ENCODE data around the gene DHRS3.

Gene DHRS3

GRCh38 chr1:12542616-12543592 lies 75.1 kb downstream of the DHRS3 start:
- no peaks in the 10 kb centered on the region for H3K36me3 ChIP-seq (ENCODE audit: control insufficient read depth in 1 of 2, insufficient read depth in 2 of 2, low read depth in 1 of 2, low read length in 2 of 2)
- no peak for DNase-seq
- WGBS, result 97% methylated on average over 5 of the region's 9 CpGs

GRCh38 chr1:12542138-12542465 lies 75.9 kb downstream of the DHRS3 start:
- no peak overlapping the region for H3K4me2 ChIP-seq (ENCODE audit: low read length, poor library complexity, severe bottlenecking)
- no peak overlapping the region for H3K9ac ChIP-seq (ENCODE audit: low read length)
- H3K4me1 ChIP-seq (ENCODE audit: control insufficient read depth, insufficient read depth, low read depth, low read length), result peaks cover 20% of the 10 kb centered on the region
- no peak overlapping the region for H2AK5ac ChIP-seq (ENCODE audit: low read length, severe bottlenecking)
- H2AFZ ChIP-seq (ENCODE audit: low read depth, low read length), result no peak overlapping the region
- no peak overlapping the region for H3K4ac ChIP-seq (ENCODE audit: low read depth in 1 of 2, low read length in 2 of 2)
- no peaks in the 10 kb centered on the region for H3K36me3 ChIP-seq (ENCODE audit: control insufficient read depth in 1 of 2, insufficient read depth in 2 of 2, low read depth in 1 of 2, low read length in 2 of 2)
- H2BK12ac ChIP-seq (ENCODE audit: low read length in 2 of 2), result no peak overlapping the region
- peak overlapping the region; percentile 65 for H4K91ac ChIP-seq (ENCODE audit: low read length)
- no peak for DNase-seq
- no peak overlapping the region for H4K8ac ChIP-seq (ENCODE audit: low read length)
- no peak overlapping the region for H3K18ac ChIP-seq (ENCODE audit: low read depth in 1 of 2, low read length in 2 of 2)
- H3K9me3 ChIP-seq (ENCODE audit: control insufficient read depth, low read length), result no peaks in the 10 kb centered on the region
- 95% methylated on average over 9 of the region's 9 CpGs for WGBS
- H2BK15ac ChIP-seq (ENCODE audit: low read depth, poor library complexity, severe bottlenecking), result no peak overlapping the region
- H2BK5ac ChIP-seq (ENCODE audit: low read depth, low read length, poor library complexity, severe bottlenecking), result no peak overlapping the region
- H2BK120ac ChIP-seq (ENCODE audit: low read depth, low read length), result no peak overlapping the region
- no peak overlapping the region for H3K23ac ChIP-seq (ENCODE audit: low read length in 2 of 2)
- no peak overlapping the region for H3K14ac ChIP-seq (ENCODE audit: low read length in 2 of 2)
- H3K79me1 ChIP-seq (replicated peaks; ENCODE audit: low read length, poor library complexity, severe bottlenecking), result no peaks in the 10 kb centered on the region
- H3K27ac ChIP-seq (ENCODE audit: low read length, poor library complexity, severe bottlenecking), result no peak overlapping the region
- peaks cover 0 to 53% of the 10 kb centered on the region in 2 experiments for H3K27me3 ChIP-seq (ENCODE audit: control insufficient read depth in 1 of 2, insufficient read depth in 1 of 2, low read length in 2 of 2)
- no peak overlapping the region for H3K4me3 ChIP-seq (ENCODE audit: insufficient read depth in 1 of 2, low read depth in 1 of 2, low read length in 2 of 2)

More at GRCh38 chr1:12542616-12543592, 75.1 kb downstream of the DHRS3 start:
- Histone ChIP-seq H3K4me2 (ENCODE audit: low read length, poor library complexity, severe bottlenecking) (no peak overlapping the region), H3K23ac (ENCODE audit: low read length in 2 of 2) (no peak overlapping the region), H3K9me3 (ENCODE audit: control insufficient read depth, low read length) (no peaks in the 10 kb centered on the region), H3K9ac (ENCODE audit: low read length) (no peak overlapping the region), H3K27me3 (ENCODE audit: control insufficient read depth in 1 of 2, insufficient read depth in 1 of 2, low read length in 2 of 2) (peaks cover 0 to 54% of the 10 kb centered on the region in 2 experiments), H2BK15ac (ENCODE audit: low read depth, poor library complexity, severe bottlenecking) (no peak overlapping the region), H2BK5ac (ENCODE audit: low read depth, low read length, poor library complexity, severe bottlenecking) (no peak overlapping the region), H3K4me1 (ENCODE audit: control insufficient read depth, insufficient read depth, low read depth, low read length) (peaks cover 20% of the 10 kb centered on the region), H3K4ac (ENCODE audit: low read depth in 1 of 2, low read length in 2 of 2) (no peak overlapping the region), H3K18ac (ENCODE audit: low read depth in 1 of 2, low read length in 2 of 2) (no peak overlapping the region), H3K14ac (ENCODE audit: low read length in 2 of 2) (no peak overlapping the region), H2BK120ac (ENCODE audit: low read depth, low read length) (no peak overlapping the region), H3K79me1 (replicated peaks; ENCODE audit: low read length, poor library complexity, severe bottlenecking) (no peaks in the 10 kb centered on the region), H2AFZ (ENCODE audit: low read depth, low read length) (no peak overlapping the region), H3K4me3 (ENCODE audit: insufficient read depth in 1 of 2, low read depth in 1 of 2, low read length in 2 of 2) (no peak overlapping the region), H3K27ac (ENCODE audit: low read length, poor library complexity, severe bottlenecking) (no peak overlapping the region), H2AK5ac (ENCODE audit: low read length, severe bottlenecking) (no peak overlapping the region), H4K8ac (ENCODE audit: low read length) (no peak overlapping the region), H2BK12ac (ENCODE audit: low read length in 2 of 2) (no peak overlapping the region), H4K91ac (ENCODE audit: low read length) (no peak overlapping the region)

- H3K4me1 ChIP-seq (ENCODE audit: control insufficient read depth, insufficient read depth, low read depth, low read length), result peaks cover 20% of the 10 kb centered on the region
These were observed 76.5 kb downstream of the DHRS3 start for GRCh38 chr1:12541274-12542137.

More at GRCh38 chr1:12541274-12542137, 76.5 kb downstream of the DHRS3 start:
- Histone ChIP-seq H3K27me3 (ENCODE audit: control insufficient read depth in 1 of 2, insufficient read depth in 1 of 2, low read length in 2 of 2) (peaks cover 0 to 50% of the 10 kb centered on the region in 2 experiments), H2BK12ac (ENCODE audit: low read length in 2 of 2) (no peak overlapping the region), H4K8ac (ENCODE audit: low read length) (no peak overlapping the region), H3K4me2 (ENCODE audit: low read length, poor library complexity, severe bottlenecking) (no peak overlapping the region), H2BK120ac (ENCODE audit: low read depth, low read length) (no peak overlapping the region), H2AK5ac (ENCODE audit: low read length, severe bottlenecking) (no peak overlapping the region), H3K23ac (ENCODE audit: low read length in 2 of 2) (no peak overlapping the region), H3K4ac (ENCODE audit: low read depth in 1 of 2, low read length in 2 of 2) (no peak overlapping the region), H3K14ac (ENCODE audit: low read length in 2 of 2) (no peak overlapping the region), H3K79me1 (replicated peaks; ENCODE audit: low read length, poor library complexity, severe bottlenecking) (no peaks in the 10 kb centered on the region), H2BK15ac (ENCODE audit: low read depth, poor library complexity, severe bottlenecking) (no peak overlapping the region), H3K4me3 (ENCODE audit: insufficient read depth in 1 of 2, low read depth in 1 of 2, low read length in 2 of 2) (no peak overlapping the region), H3K27ac (ENCODE audit: low read length, poor library complexity, severe bottlenecking) (no peak overlapping the region), H2BK5ac (ENCODE audit: low read depth, low read length, poor library complexity, severe bottlenecking) (no peak overlapping the region), H4K91ac (ENCODE audit: low read length) (no peak overlapping the region), H3K9ac (ENCODE audit: low read length) (no peak overlapping the region), H3K18ac (ENCODE audit: low read depth in 1 of 2, low read length in 2 of 2) (no peak overlapping the region), H3K9me3 (ENCODE audit: control insufficient read depth, low read length) (no peaks in the 10 kb centered on the region), H2AFZ (ENCODE audit: low read depth, low read length) (no peak overlapping the region), H3K36me3 (ENCODE audit: control insufficient read depth in 1 of 2, insufficient read depth in 2 of 2, low read depth in 1 of 2, low read length in 2 of 2) (no peaks in the 10 kb centered on the region)
- 56% methylated on average over 17 of the region's 17 CpGs for WGBS
- peak; percentile 33 for DNase-seq
